Body of pancreas (tissue), 4 donors: ENCODE data around the gene SRGAP1. TPM values are rescaled to one million over a fixed set of nuclear protein-coding genes. Genes with fewer than 3 reads are reported as not detected.

Experiments used
- ATAC-seq: fragments of 150-250 bp; one replicate; pipeline ENCODE4 v1.9.1; 2016
- DNase-seq, 4 donors: peaks; one replicate each; pipeline ENCODE4 v3.0.0-alpha.2; 2019
- H3K27ac ChIP-seq, 4 donors: fragments of 200-600 bp; sonication (generic); 1 replicate in 3 of 4; 2 replicates in 1 of 4; pipeline versions ENCODE4 v1.5.1 to v1.6.1; 2016 to 2019; ENCODE audit warnings: mild to moderate bottlenecking in 1 of 4, mixed read lengths in 1 of 4, moderate library complexity in 1 of 4
- H3K27me3 ChIP-seq, 2 donors: fragments of 200-600 bp; sonication (generic); one replicate each; pipeline ENCODE4 v1.6.0; 2016; ENCODE audit warnings: mild to moderate bottlenecking in 1 of 2
- H3K36me3 ChIP-seq, 2 donors: fragments of 200-600 bp; sonication (generic); replicated peaks in 1 of 2; 2 replicates each; pipeline ENCODE4 v1.5.1; 2016; ENCODE audit warnings: low read depth in 2 of 2; ENCODE audit not compliant: insufficient read depth in 1 of 2
- H3K4me1 ChIP-seq: fragments of 200-600 bp; sonication (generic); one replicate; pipeline ENCODE4 v1.6.0; 2016
- H3K4me3 ChIP-seq, 2 donors: fragments of 200-600 bp; sonication (generic); 1 replicate in 1 of 2; 2 replicates in 1 of 2; pipeline ENCODE4 v1.5.1; 2016 to 2019
- H3K9me3 ChIP-seq, 3 donors: fragments of 200-600 bp; sonication (generic); 1 replicate in 2 of 3; 2 replicates in 1 of 3; pipeline ENCODE4 v1.5.1; 2016
- CTCF ChIP-seq, 7 experiments: fragments of 450-650 bp in 4 of 7; fragments of 200-600 bp in 3 of 7; sonication (generic) in 3 of 7; IDR thresholded peaks; one replicate each; pipeline ENCODE4 v1.5.1; 2016 to 2019; ENCODE audit warnings: antibody characterized with exemption in 7 of 7
- POLR2A ChIP-seq, 3 donors: fragments of 450-650 bp; IDR thresholded peaks; one replicate each; pipeline ENCODE4 v1.6.1; 2016; ENCODE audit warnings: antibody characterized with exemption in 3 of 3, mild to moderate bottlenecking in 2 of 3
- WGBS, 2 donors: methylation state at CpG; one replicate each; pipeline ENCODE4 v1.1.5; 2017; 5-methylcytosine and 5-hydroxymethylcytosine counted together
- intact Hi-C: fragments of 100-400 bp; cut with DNase I; formaldehyde crosslinking; loops from one replicate; pipeline ENCODE4 v1.15.1; 2023
- total RNA-seq, 2 donors: library from RNA; depleted of rRNA; stranded (reverse); fragments of >200 nt; gene quantifications; one replicate each; pipeline ENCODE4 v1.1.0, GENCODE V29; 2016

Gene SRGAP1
- total RNA-seq, 2 donors from 2014 or later: 8.8 to 14.8 TPM

- no peaks in the 10 kb centered on the region for H3K4me1 ChIP-seq
Observed at GRCh38 chr12:64181430-64182291, 337.2 kb downstream of the SRGAP1 start.

GRCh38 chr12:64184216-64184615 is 339.7 kb downstream of the SRGAP1 start:
- Histone ChIP-seq H3K4me3 (no peak overlapping the region), H3K27me3 (no peaks in the 10 kb centered on the region), H3K9me3 (no peaks in the 10 kb centered on the region), H3K4me1 (no peaks in the 10 kb centered on the region), H3K36me3 (no peaks in the 10 kb centered on the region), H3K27ac (no peak overlapping the region)
- intact Hi-C loops: loop anchor here (10.0 kb wide), 1 partner anchor 349 kb away; no protein-coding TSS in a partner anchor
- WGBS, 2 donors: 95% methylated on average over 1 of the region's 1 CpG
- TF ChIP-seq POLR2A (IDR thresholded peaks at IDR 0.05) (no peak), CTCF (IDR thresholded peaks at IDR 0.05) (no peak)
- DNase-seq: no peak
- no peak for ATAC-seq

More at GRCh38 chr12:64181430-64182291, 337.2 kb downstream of the SRGAP1 start:
- no peaks in the 10 kb centered on the region for H3K9me3 ChIP-seq
- no peaks in the 10 kb centered on the region for H3K36me3 ChIP-seq
- intact Hi-C loops: loop anchor here (10.0 kb wide), 1 partner anchor 347 kb away; no protein-coding TSS in a partner anchor
- peak overlapping the region in 1 of 4 donors; percentile 10 for H3K27ac ChIP-seq
- peak; percentile 57 to 75 (median 62) for DNase-seq
- 30 to 41% methylated on average over 3 of the region's 3 CpGs for WGBS, 2 donors
- no peak overlapping the region for H3K4me3 ChIP-seq
- peak; percentile 23 to 89 (median 76) for TF ChIP-seq CTCF (IDR thresholded peaks at IDR 0.05)
- TF ChIP-seq POLR2A (IDR thresholded peaks at IDR 0.05): no peak
- no peaks in the 10 kb centered on the region for H3K27me3 ChIP-seq
- ATAC-seq: peak; percentile 85

- WGBS, 2 donors: 94% methylated on average over 2 of the region's 2 CpGs
- no peaks in the 10 kb centered on the region for H3K27me3 ChIP-seq
- H3K4me1 ChIP-seq: no peaks in the 10 kb centered on the region
- no peak for TF ChIP-seq POLR2A (IDR thresholded peaks at IDR 0.05)
- TF ChIP-seq CTCF (IDR thresholded peaks at IDR 0.05): no peak
- intact Hi-C loops: loop anchor here (10.0 kb wide), 1 partner anchor 352 kb away; no protein-coding TSS in a partner anchor
- H3K27ac ChIP-seq: no peak overlapping the region
- DNase-seq: no peak
- no peaks in the 10 kb centered on the region for H3K36me3 ChIP-seq
- no peak overlapping the region for H3K4me3 ChIP-seq
- no peak for ATAC-seq
- no peaks in the 10 kb centered on the region for H3K9me3 ChIP-seq
Observed at GRCh38 chr12:64186789-64187188, 342.3 kb downstream of the SRGAP1 start.

GRCh38 chr12:64187370-64187769 is 342.9 kb downstream of the SRGAP1 start:
- intact Hi-C loops: loop anchor here (10.0 kb wide), 1 partner anchor 353 kb away; no protein-coding TSS in a partner anchor
- no peak for DNase-seq
- Histone ChIP-seq H3K27me3 (no peaks in the 10 kb centered on the region), H3K4me3 (no peak overlapping the region), H3K9me3 (no peaks in the 10 kb centered on the region), H3K36me3 (peaks cover 0 to 1% of the 10 kb centered on the region in 2 donors), H3K4me1 (no peaks in the 10 kb centered on the region), H3K27ac (no peak overlapping the region)
- ATAC-seq: no peak
- WGBS, 2 donors: 77 to 85% methylated on average over 3 of the region's 3 CpGs
- no peak for TF ChIP-seq CTCF (IDR thresholded peaks at IDR 0.05)
- TF ChIP-seq POLR2A (IDR thresholded peaks at IDR 0.05): no peak
